SW480 (cell line): ENCODE measurements around the gene C6orf120.
A peak's percentile ranks its signal among the peaks of the same experiment; 100 is the strongest.
"Not testable (repeated sequence)": the region's sequence is repeated elsewhere in the genome, so short reads cannot be mapped to it uniquely, and the experiment has no call there.

Experiments
- DNase-seq: peaks from one replicate; pipeline ENCODE4 v3.0.0-alpha.2; 2016; ENCODE audit warnings: low spot score

The C6orf120 gene

DNA sequence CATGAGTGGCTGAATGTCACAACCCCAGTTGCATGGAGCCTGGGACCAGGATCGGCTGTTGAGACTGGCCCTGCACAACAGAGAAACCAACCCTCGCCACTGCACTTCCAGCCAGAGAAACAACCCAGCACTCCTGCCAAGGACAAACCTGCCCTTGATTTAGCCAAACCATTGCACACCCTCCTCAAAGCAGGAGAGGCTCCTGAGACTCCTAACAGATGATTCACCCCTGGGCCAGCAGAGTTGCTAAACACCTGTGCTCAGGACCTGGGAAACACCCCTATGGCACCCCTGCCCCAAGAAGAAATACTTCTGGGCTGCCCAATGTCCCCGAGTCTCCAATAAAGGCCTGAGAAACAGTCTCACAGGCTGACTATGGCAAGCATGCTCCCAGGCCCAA, 17.9 kb upstream of the C6orf120 start:
- no peak for DNase-seq

DNA sequence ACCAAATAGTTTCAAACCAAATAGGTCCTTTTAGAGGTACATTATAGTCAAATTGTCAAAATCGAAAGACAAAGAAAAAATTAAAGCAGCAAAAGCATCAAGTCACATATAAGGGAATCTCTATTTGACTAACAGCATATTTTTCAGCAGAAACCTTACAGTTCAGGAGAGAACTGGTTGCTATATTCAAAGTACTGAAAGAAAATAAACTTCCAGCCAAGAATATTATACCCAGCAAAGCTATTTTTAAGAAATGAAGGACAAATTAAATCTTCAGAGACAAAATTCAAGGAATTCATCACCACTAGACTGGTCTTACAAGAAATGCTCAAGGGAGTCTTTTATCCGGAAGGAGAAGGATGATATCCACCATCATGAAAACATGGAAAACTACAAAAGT, 16.1 kb upstream of the C6orf120 start:
- DNase-seq = no peak

DNA sequence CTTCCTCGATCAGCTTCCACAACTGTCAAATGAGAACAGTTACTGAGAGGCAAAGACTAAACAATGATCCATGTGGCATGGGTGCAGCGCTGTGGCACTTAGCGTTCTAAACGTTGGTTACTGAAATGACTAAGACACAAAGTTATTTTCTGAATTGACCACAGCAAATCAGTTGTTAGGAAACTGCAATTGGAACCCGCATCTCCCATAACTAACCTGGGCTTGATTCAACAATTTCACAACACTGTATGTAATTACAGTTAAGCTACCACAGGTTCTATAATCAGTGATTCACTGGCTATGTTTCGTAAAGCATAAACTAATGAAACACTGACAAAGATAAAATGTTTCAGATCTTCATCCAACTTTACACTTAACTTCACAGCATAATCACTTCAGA, 12.6 kb upstream of the C6orf120 start:
- DNase-seq = peak; percentile 42

DNA sequence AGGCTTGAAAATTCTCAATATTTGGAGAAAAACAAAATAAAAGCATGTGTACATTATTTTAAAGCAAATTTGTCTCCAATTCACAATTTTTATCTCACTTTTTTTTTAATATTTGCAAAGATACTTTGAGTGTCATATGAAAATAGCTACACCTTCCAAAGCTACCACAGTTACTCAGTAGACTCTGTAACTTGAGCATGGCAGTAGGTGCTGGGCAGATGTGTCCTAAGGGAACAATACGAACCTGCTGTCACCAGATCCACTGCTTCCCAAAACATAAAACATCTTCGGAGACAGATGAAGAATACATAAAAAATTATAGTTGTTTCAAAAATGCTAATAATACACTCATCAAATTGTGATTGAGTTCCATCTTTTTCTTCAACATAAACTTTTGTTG, 10.7 kb upstream of the C6orf120 start:
- no peak for DNase-seq

DNA sequence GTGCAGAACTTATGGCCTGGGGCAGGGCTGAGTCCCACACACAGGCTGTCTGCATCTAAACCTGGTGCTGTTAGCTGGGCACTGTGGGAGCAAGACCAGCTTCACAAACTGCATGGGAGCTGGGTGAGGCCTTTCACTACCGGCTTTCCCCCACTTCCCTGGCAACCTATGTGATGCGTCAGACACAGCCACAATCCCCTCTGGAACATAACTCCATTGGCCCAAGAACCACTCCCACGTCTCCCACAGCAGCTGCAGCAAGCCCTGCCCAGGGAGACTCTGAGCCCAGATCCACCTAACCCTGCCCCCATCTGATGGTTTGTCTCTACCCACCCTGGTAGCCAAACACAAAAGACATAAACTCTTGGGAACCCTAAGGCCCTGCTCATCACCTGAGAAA, 9.4 kb upstream of the C6orf120 start:
- no peak for DNase-seq

DNA sequence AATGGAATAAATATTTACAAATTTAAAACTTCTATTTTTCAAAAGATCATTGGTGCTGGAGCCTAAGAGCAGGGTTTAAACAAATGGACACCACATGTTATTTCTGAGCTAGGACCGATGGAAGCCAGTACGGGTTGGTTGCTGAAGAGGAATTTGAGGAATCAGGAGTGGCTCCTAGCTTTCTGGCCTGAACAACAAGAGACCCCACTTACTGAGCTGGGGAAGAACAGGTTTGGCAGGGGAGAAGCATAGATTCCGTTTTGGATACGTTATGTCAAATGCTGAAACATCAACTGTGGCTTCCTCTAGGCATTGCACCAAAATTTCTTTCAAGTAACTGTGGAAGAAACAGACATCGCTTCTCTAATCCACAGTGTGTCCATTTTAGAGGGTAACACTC, 6.8 kb upstream of the C6orf120 start:
- DNase-seq = no peak

DNA sequence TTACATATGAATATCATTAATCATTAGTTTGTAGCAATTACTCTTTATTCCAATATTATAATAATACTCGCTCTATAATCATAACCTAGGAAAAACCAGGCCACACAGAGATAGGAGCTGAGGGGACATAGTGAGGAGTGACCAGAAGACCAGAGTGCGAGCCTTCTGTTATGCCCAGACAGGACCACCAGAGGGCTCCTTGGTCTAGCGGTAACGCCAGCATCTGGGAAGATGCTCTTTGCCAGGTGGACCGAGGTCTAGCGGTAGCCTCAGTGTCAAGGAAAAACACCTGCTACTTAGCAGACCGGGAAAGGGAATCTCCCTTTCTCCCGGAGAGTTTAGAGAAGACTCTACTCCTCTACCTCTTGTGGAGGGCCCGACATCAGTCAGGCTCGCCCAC, 4.8 kb upstream of the C6orf120 start:
- not testable (repeated sequence) for DNase-seq

DNA sequence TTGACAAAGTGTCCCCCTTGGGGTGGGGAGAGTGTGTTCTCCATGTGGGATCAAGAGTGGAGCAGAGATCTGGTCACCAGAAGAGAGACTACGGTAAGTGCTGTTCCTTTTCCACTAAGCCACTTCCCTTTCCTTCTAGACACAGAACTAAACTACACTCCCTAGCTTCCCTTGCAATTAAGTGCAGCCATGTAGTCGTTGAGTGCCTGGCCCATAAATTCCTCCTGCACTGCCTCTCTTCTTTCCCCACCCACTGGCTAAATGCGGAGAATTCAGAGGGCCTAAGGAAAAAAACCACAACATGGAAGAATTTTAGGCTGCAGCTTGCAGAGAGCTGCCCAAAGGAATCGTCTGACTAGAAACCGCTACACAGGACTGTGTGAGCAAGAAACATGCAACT, 1.6 kb upstream of the C6orf120 start:
- no peak for DNase-seq

DNA sequence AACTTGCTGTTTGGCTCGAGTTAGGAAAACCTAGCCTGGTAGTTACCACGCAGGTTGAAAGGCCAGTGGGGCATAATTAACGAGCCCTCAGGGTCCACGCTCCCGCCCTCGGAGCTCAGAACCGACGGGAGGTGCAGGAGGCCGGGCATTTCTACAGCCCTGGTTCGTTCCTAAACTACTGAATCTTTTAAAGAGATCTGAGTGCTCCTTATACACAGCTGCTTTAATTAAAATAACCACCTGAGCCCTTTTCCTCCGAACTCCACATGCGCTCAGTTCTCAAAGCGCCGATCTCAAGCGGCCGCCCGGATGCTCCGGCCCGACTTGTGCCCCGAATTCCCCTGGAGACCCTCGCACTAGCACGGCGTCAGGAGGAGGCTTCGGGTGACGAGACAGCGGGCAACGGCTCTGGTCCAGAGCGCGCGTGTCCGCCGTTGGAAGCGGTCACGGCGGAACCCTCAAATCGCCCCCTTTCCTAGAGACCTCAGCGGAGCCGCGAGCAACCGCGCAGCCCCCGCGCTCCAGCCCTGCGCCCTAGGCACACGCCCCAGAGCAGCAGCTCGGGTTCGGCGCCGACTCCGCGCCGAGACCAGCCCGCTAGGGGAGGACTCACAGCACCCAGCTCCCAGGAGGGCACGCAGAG, 494 bp upstream of the C6orf120 start:
- no peak for DNase-seq

DNA sequence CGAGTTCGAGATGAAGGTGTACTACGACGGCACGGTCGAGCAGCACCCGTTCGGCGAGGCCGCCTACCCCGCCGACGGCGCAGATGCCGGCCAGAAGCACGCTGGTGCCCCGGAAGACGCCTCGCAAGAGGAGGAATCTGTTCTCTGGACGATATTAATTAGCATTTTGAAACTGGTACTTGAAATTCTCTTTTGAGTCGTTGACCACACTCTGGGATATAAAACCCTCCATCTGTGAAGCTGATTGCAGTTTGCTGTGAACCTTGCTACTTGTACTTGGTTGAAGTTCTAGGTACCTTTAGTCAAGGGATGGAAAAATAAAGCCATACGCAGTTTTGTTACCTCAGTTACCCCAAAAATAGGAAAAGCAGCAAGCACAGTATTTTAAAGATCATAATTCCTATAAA, 917 bp downstream of the C6orf120 start:
- DNase-seq = no peak

DNA sequence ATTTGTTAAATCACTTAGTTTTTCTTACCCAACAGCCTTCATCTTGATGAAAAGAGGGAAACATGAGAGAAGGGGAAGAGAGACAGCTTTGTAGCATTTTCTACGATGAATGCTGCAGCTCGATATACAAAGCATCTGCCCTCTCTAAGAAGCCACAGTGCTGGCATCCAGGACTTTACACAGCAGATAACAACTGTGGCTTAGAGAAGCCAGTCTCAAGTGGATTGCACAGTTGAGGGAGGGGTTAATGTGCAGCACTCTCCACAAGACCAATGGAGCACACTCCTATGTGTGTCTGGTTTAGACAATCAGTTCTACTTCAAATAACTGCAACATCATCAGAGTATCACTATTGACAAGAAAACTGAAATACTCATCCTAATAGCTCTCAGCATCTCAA, 5.8 kb downstream of the C6orf120 start:
- DNase-seq = no peak

DNA sequence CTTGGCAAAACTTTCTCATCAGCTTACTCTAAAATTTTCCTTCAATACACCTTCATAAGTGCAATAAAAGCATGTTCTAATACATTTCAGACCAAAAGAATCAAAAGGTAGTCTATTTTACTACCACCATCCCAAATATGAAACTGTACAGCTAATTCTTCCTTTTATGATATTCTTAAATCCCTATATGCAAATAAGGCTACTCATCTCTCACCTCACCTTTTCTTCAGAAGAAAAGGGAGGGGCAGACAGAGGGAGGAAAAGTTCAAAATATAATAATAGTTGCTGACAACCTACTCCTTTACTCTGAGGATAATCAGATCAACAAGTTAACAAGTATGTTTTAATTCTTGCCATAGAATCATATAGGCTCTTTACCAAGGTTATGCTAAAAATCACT, 7.4 kb downstream of the C6orf120 start:
- no peak for DNase-seq

DNA sequence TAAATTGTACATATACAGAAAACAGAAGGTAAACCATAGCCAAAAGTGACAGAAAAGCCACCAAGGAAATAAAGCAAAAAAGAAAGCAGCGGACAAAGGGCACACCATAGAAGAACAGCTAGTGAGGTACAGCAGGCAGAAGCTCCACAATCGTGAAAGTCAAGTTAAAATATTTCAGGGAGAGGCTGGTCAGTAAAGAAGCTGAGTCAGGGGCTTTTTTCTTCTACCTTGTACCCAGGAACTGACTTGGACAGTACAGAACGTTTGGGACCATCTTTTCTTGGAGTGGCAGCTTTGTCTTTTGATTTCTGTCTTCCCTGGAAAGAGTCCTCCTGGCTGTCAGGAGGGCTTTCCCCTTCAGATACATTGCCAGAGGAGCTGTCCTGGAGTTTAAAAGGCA, 8.1 kb downstream of the C6orf120 start:
- no peak for DNase-seq

DNA sequence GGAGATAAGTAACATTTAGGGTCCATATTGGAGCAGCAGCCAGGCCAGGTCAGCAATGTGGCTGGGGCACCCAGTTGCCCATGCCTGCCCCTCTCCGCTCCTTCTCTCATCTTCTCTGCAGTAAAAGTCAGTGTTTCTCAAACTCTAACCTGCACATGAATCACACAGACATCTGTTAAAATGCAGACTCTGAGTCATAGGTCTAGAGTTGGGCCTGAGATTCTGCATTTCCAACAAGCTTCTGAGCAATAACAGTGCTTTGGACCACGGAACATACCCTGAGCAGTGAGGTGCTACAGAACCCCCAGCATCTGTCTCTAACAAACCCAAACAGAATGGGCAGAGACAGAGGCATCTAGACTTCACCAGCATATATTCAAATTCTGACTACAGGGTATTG, 12.3 kb downstream of the C6orf120 start:
- no peak for DNase-seq

DNA sequence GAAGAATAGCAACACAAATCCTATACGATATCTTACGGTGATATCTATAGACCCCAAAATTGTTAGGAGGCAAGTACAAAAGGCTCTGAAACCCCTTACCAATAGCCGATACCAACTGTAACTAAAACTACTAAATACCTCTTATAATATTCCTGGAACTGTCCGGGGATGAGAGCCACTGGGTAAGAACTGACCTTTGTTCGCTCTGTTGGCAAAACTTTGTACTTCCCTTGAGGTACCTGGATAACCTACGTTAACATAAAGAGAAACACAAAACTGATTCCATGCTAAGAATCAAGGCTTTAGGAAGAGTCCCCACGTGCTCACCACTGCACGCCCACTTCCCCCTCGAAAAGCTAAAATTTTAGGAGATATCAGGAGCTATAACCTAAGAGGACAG, 12.7 kb downstream of the C6orf120 start:
- no peak for DNase-seq

DNA sequence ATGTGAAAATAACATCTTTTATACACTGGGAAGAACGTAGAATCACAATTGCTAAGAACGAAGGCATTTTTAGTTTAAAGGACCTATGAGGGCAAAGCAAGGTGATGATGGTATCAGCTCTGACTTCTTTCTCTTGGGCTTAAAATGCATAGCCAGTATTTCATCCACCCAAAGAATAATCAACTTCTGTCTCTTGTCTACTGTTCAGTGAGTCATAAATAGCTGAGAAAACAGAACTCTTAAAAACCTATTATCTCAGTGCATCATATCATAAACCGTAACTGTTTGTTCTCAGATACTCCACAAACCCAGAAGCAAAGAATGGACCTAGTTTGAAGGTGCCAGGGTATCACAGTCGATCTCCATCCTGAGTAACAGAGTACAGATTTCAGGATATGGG, 17.2 kb downstream of the C6orf120 start:
- no peak for DNase-seq

DNA sequence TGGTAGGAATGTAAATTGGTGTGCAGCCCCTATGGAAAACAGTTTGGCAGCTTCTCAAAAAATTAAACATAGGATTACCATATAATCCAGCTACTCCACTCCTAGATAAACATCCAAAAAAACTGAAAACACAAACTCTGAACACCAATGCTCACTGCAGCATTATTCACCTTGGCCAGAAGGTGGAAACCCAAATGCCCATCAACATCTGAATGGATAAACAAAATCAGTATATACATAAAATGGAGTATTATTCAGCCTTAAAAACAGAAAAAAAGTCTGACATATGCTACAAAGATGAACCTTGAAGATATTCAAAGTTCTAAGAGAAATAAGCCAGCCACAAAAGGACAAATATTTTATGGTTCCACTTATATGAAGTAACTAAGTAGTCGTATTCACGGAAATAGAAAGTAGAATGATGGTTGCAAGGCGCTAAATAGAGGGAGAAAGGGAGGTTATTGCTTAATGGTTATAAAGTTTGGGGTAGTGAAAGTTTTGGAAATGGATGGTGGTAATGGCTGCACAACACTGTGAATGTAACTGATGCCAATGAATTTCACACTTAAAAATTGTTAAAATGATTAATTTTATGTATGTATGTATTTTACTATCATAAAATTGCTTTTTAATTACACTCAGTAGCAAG, 18.4 kb downstream of the C6orf120 start:
- DNase-seq = no peak

DNA sequence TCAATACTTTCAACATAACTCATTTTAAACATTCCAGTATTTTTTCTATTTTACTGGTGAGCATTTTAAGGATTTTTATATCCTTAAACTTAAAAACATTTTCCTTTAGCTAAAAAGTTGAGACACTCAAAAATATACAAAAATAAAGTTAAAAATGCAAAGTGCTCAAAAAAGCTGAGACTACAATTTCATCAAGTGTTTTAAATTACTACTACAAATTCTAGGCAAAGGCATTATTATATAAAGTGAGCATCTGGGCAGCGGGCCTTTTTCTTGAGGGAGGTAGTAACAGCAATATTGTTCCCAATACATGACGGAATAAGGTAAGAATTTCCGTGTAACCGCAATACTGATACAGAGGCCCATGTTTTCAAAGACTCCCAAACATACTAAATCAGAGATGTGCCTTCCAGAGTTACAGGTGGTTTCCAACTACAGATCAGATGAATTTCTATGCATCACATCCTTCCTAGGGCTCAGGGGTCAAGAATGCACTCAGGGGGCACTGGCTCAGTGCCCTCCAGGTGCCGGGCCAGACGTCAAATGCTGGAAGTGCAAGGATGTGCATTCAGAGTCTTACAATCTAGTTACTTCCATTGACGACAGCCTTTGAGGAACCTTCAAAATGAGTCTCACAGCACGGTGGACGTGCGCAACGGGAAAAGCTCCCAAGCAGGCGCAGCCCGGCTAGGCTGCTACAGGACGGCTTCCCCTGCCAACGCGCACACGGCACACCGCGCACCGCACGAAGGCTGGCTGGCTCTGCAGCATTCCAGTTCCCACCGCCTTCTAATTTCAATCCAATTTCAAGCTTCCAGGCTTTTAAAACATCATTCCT, 20.7 kb downstream of the C6orf120 start:
- DNase-seq = peak; percentile 71

DNA sequence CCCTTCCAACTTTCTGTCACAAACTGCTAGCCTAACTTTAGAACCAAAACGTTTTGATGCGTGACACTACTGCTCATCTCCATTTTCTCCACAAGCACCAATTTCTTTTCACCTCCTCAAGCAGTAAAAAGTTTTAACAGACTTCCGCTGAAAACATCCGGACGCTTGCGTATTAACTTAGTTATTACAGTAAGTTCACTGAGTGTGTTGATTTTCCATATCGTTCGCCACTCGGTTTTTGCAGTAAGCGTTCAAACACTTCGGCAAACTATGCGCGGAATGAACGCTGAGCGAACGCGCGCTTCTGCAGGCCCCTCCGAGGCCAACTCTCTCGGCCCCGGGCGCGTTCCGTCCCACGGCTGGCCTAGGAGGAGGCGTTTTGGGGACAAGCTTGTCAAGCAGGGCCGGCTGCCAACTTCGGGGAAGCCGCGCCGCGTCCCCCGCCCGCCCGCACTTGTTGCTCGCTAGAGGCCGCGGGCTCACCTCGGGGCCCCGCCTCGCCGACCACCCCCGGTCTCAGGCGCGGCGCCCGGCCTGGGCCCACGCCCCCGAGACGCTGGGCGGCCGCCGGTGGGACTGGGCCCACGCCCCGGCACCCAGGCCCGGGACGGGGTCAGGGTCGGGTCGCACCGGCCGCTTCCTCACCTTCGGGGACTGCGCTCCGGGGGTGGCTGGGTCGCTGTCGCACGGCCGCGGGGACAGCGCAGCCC, 21.4 kb downstream of the C6orf120 start:
- peak; percentile 42 for DNase-seq

DNA sequence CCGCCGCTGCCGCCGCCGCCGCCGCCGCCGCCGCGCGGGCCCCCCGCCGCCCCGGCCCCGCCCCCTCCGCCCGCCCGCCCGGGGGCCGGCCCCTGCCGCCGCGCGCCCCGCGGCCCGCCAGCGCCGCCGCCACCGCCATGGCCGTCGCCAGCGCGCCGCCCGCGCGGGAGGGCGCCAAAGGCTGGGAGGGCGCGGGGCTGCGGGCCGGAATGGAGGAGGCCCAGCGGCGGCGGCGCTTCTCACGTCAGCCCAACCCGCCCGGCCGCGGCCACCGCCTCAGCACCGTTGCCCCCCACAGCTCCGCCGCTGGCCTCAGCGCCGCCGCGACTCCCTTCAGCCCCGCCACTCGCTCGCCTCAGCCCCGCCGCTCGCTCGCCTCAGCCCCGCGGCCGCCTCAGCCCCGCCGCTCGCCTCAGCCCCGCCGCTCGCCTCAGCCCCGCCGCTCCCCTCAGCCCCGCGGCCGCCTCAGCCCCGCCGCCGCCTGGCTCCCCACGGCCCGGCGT, 22.1 kb downstream of the C6orf120 start:
- no peak for DNase-seq

DNA sequence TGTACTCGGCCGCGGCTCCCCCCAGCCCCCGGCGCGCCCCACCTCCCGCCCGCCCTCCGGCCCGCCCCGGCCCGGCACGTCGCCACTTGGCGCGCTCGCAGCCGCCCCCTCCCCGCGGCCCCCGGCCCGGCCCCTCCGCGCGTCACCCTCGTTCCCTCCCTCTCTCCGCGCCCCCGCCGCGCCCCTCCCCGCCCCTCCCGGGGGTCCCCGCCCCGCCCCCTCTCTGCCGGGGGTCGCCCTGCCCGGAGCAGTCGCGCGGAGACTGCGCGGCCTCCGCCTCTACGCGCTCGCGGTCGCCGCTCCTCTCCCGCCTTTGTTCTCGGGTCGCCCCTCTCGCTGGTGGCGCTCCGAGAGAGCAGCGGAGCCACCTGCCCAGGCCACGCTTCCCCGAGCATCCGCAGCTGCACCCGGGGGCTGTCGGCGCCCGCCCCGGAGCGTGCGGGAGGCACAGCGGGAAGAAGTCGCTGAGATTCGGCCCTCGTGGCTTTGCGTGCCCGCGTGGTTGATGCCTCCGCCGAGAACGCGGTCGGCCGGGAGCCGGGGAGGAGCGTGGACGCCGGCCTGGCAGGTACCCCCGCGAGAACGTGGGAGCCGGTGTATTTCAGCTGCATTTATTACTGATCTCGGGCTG, 22.7 kb downstream of the C6orf120 start, which contains the start of gene PHF10:
Gene PHF10 (minus strand): TSS at position 7 of the 631 bp plus-strand sequence. CDS start 569 bp downstream, outside the sequence.
- DNase-seq = peak; percentile 33
